Thymus (tissue), 11 donors: ENCODE measurements around the gene HCN2. TPM values are rescaled to one million over a fixed set of nuclear protein-coding genes. Genes with fewer than 3 reads are reported as not detected.
"Not testable (repeated sequence)": the region's sequence is repeated elsewhere in the genome, so short reads cannot be mapped to it uniquely, and the experiment has no call there.

Experiments
- DNase-seq, 9 donors: peaks; one replicate each; pipeline ENCODE4 v3.0.0-alpha.2; 2013; ENCODE audit warnings: low spot score in 9 of 9, low read depth in 6 of 9, missing footprints in 1 of 9
- H3K27ac ChIP-seq, 2 donors: one replicate each; pipeline ENCODE4 v1.5.1; 2013; ENCODE audit warnings: control low read depth in 1 of 2, low read depth in 1 of 2, low read length in 1 of 2, mild to moderate bottlenecking in 1 of 2, moderate library complexity in 1 of 2
- H3K27me3 ChIP-seq, 2 donors: one replicate each; pipeline ENCODE4 v1.5.1; 2013; ENCODE audit warnings: low read length in 1 of 2; ENCODE audit not compliant: control insufficient read depth in 2 of 2, insufficient read depth in 1 of 2
- H3K36me3 ChIP-seq, 2 donors: one replicate each; pipeline ENCODE4 v1.5.1; 2013; ENCODE audit warnings: low read length in 1 of 2, mild to moderate bottlenecking in 1 of 2, moderate library complexity in 1 of 2; ENCODE audit not compliant: control insufficient read depth in 2 of 2, insufficient read depth in 2 of 2
- H3K4me1 ChIP-seq, 2 donors: one replicate each; pipeline ENCODE4 v1.5.1; 2013; ENCODE audit warnings: low read length in 2 of 2; ENCODE audit not compliant: control insufficient read depth in 2 of 2, insufficient read depth in 2 of 2
- H3K4me3 ChIP-seq, 2 donors: one replicate each; pipeline ENCODE4 v1.5.1; 2013; ENCODE audit warnings: low read length in 2 of 2, control low read depth in 1 of 2, mild to moderate bottlenecking in 1 of 2
- H3K9me3 ChIP-seq, 2 donors: one replicate each; pipeline ENCODE4 v1.5.1; 2013; ENCODE audit warnings: low read length in 1 of 2, mild to moderate bottlenecking in 1 of 2; ENCODE audit not compliant: control insufficient read depth in 2 of 2, insufficient read depth in 1 of 2
- WGBS: extraction: QIAGEN DNeasy Blood & Tissue Kit; methylation state at CpG from one replicate; pipeline ENCODE4 v1.1.7; 2013; 5-methylcytosine and 5-hydroxymethylcytosine counted together
- polyA plus RNA-seq: library from polyadenylated mRNA; stranded (reverse); fragments of 200-250 nt; gene quantifications from one replicate; pipeline ENCODE4 v1.2.3, GENCODE V29; 2013
- total RNA-seq: library from RNA; stranded (reverse); fragments of 120-200 nt; gene quantifications from one replicate; pipeline ENCODE4 v1.2.4, GENCODE V29; 2013
- donor health status: healthy.

The HCN2 gene
- total and polyA plus RNA-seq, 2 donors: 0.05 to 0.46 TPM

DNA sequence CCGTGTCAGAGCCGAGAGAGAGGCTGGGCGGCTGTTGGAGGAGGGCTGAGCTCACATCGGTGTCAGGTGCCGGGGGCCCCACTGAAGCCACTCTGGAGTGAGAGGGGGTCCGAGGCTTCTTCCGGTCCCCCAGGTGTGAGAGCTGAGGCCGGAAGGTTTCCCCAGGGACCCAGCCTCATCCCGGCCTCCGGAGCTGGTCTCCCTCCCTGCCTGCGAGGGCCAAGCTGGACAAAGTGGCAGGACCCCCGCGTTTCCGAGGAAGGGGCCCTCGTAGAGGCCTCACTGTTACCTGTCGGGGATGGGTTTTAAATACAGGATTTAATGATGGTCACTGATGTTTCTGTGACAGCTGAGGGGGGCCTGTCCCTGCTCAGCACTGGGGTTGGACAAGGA, 6.6 kb downstream of the HCN2 start:
- no peak overlapping the region for H3K27ac ChIP-seq
- peaks cover 22 to 59% of the 10 kb centered on the region in 2 donors for H3K27me3 ChIP-seq
- H3K36me3 ChIP-seq: no peaks in the 10 kb centered on the region
- no peaks in the 10 kb centered on the region for H3K4me1 ChIP-seq
- WGBS: 92% methylated on average over 16 of the region's 16 CpGs
- no peak for DNase-seq
- H3K9me3 ChIP-seq: peaks cover 0 to 2% of the 10 kb centered on the region in 2 donors
- H3K4me3 ChIP-seq: no peak overlapping the region

DNA sequence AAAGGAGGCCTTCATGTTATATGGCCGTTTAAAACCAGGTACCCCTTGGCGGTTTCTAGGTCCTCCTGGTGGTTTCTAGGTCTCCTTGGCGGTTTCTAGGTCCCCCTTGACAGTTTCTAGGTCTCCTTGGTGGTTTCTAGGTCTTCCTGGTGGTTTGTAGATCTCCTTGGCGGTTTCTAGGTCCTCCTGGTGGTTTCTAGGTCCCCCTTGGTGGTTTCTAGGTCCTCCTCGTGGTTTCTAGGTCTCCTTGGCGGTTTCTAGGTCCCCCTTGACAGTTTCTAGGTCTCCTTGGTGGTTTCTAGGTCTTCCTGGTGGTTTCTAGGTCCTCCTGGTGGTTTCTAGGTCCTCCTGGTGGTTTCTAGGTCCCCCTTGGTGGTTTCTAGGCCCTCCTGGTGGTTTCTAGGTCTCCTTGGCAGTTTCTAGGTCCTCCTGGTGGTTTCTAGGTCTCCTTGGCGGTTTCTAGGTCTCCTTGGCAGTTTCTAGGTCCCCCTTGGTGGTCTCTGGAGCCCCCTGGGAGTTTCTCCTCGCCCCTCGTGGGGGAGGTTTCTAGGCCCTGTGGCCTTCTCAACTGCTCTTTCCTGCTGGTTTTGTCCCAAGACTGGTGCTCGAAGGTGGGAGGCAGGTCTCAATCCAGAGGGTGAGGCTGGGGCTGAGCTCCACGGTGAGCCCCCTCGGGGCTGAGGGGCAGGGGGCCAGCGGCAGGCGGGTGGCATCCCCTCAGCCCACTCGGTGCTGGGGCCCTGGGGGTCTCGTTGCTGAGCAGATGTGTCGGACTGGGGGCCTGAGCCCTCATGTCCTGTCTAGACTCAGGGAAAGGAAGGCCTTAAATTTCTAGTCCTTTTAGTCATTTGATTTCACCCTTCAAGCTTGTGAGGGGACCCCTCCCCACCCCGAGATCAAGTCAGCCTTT, 8.0 kb downstream of the HCN2 start:
- 84% methylated on average over 18 of the region's 18 CpGs for WGBS
- Histone ChIP-seq H3K27ac (no peak overlapping the region), H3K4me3 (no peak overlapping the region), H3K36me3 (no peaks in the 10 kb centered on the region), H3K27me3 (peaks cover 8 to 45% of the 10 kb centered on the region in 2 donors), H3K4me1 (no peaks in the 10 kb centered on the region), H3K9me3 (peaks cover 0 to 10% of the 10 kb centered on the region in 2 donors)
- no peak for DNase-seq

- Histone ChIP-seq H3K4me1 (no peaks in the 10 kb centered on the region), H3K27ac (no peak overlapping the region), H3K4me3 (no peak overlapping the region), H3K9me3 (peaks cover 0 to 14% of the 10 kb centered on the region in 2 donors), H3K36me3 (no peaks in the 10 kb centered on the region), H3K27me3 (peaks cover 0 to 9% of the 10 kb centered on the region in 2 donors)
- WGBS: 94% methylated on average over 28 of the region's 28 CpGs
- DNase-seq: no peak
Observed at GRCh38 chr19:601310-601709, 11.6 kb downstream of the HCN2 start.

DNA sequence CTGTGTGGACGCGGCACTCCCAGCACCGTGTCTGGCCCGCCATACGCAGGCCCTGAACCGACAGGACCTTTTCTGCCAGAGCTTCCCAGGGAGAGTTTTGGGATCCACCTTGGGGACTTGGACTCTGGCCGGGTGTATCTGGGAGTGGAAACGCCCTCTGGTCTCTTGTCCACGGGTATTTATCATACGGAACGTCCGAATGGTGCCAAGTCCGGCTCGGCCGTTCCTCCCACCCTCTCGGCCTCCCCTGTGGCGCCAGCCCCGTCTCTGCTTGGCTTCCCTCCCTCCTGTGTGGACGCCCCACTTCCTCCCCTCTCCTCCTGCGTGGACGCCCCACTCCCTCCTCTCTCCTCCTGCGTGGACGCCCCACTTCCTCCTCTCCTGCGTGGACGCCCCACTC, 12.1 kb downstream of the HCN2 start:
- Histone ChIP-seq H3K4me1 (no peaks in the 10 kb centered on the region), H3K4me3 (no peak overlapping the region), H3K27ac (no peak overlapping the region), H3K9me3 (peaks cover 0 to 14% of the 10 kb centered on the region in 2 donors), H3K36me3 (no peaks in the 10 kb centered on the region), H3K27me3 (peaks cover 0 to 4% of the 10 kb centered on the region in 2 donors)
- DNase-seq: no peak
- 92% methylated on average over 25 of the region's 25 CpGs for WGBS

GRCh38 chr19:602391-603301, 13.0 kb downstream of the HCN2 start:
- WGBS: 86% methylated on average over 35 of the region's 35 CpGs
- no peak overlapping the region for H3K4me3 ChIP-seq
- no peaks in the 10 kb centered on the region for H3K4me1 ChIP-seq
- DNase-seq: no peak
- no peak overlapping the region for H3K27ac ChIP-seq
- no peaks in the 10 kb centered on the region for H3K36me3 ChIP-seq
- H3K27me3 ChIP-seq: peaks cover 0 to 2% of the 10 kb centered on the region in 2 donors
- H3K9me3 ChIP-seq: peaks cover 0 to 14% of the 10 kb centered on the region in 2 donors

DNA sequence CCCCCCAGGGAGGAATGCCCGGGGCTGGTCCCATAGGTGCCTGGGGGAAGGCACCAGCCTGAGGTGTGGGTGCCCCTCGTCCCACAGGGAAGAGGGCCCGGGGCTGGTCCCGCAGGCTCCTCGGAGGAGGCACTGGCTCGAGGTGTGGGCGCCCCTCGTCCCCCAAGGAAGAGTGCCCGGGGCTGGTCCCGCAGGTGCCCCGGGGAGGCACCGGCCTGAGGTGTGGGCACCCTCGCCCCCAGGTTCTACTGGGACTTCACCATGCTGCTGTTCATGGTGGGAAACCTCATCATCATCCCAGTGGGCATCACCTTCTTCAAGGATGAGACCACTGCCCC, 13.6 kb downstream of the HCN2 start:
- H3K36me3 ChIP-seq, H3K4me3 ChIP-seq, DNase-seq, H3K27ac ChIP-seq, H3K4me1 ChIP-seq, H3K27me3 ChIP-seq: not testable (repeated sequence)
- WGBS: 98% methylated on average over 13 of the region's 13 CpGs
- H3K9me3 ChIP-seq: peaks cover 0 to 14% of the 10 kb centered on the region in 2 donors

DNA sequence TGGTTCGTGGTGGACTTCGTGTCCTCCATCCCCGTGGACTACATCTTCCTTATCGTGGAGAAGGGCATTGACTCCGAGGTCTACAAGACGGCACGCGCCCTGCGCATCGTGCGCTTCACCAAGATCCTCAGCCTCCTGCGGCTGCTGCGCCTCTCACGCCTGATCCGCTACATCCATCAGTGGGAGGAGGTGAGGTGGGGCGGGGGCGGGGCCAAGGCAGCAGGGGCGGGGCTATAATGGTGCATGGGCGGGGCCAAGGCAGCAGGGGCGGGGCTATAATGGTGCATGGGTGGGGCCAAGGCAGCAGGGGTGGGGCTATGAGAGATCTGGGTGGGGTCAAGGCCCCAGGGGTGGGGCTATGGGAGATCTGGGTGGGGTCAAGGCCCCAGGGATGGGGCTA, 14.1 kb downstream of the HCN2 start:
- WGBS: 93% methylated on average over 20 of the region's 20 CpGs
- H3K36me3 ChIP-seq, H3K27ac ChIP-seq, H3K4me1 ChIP-seq, DNase-seq, H3K4me3 ChIP-seq, H3K27me3 ChIP-seq: not testable (repeated sequence)
- H3K9me3 ChIP-seq: peaks cover 0 to 14% of the 10 kb centered on the region in 2 donors

DNA sequence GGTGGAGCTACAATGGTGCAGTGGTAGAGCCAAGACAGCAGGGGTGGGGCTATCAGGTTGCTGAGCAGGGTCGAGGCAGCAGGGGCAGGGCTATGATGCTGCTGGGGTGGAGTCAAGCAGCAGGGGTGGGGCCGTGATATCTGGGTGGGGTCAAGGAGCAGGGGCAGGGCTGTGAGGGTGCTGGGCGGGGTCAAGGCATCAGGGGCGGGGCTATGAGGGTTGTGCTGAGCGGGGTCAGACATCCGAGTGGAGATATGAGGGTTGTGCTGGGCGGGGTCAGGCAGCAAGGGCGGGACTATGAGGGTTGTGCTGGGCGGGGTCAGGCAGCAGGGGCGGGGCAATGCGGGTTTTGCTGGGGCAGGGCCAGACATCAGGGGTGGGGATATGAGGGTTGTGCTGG, 14.7 kb downstream of the HCN2 start:
- H3K9me3 ChIP-seq: peaks cover 0 to 14% of the 10 kb centered on the region in 2 donors
- 94% methylated on average over 11 of the region's 11 CpGs for WGBS
- no peak for DNase-seq
- no peak overlapping the region for H3K4me3 ChIP-seq
- H3K27ac ChIP-seq: no peak overlapping the region
- H3K36me3 ChIP-seq: no peaks in the 10 kb centered on the region
- H3K27me3 ChIP-seq: no peaks in the 10 kb centered on the region
- no peaks in the 10 kb centered on the region for H3K4me1 ChIP-seq
